Measurements from ENCODE around the gene C12orf43.
A peak's percentile ranks its signal among the peaks of the same experiment; 100 is the strongest.

The C12orf43 gene

DNA sequence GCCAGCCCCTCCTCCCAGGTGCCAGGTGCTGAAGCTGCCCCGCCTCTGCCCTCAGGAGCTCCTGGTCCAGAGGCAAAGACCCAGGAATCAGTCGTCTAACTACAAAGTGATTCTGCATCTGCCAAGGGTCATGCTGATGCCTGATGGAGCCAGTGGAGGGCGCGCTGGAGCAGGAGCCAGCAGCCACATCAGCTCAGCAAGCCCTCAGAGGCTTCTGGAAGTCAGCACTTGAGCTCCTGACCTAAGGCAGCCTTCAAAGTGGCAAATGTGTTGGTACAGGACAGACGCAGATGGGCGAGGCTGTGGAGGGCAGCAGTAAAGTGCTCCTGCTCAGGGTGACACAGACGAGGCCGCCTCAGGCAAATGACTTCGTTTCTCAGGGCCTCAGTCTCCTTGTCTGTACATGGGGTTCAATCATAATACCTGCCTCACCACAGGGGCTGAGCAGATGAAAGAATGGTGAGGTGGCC, 10.9 kb downstream of the C12orf43 start:
- Histone ChIP-seq H3K36me3 (ENCODE audit: control insufficient read depth, low read length) (peaks cover 53% of the 10 kb centered on the region), H3K9me3 (ENCODE audit: control insufficient read depth, insufficient read depth, low read length) (no peaks in the 10 kb centered on the region), H3K27me3 (ENCODE audit: control insufficient read depth, low read length) (no peaks in the 10 kb centered on the region), H3K9me2 (replicated peaks; ENCODE audit: control insufficient read depth, low read length) (no peaks in the 10 kb centered on the region), H3K4me3 (ENCODE audit: low read length) (no peak overlapping the region), H3F3A (ENCODE audit: control insufficient read depth, insufficient read depth) (no peaks in the 10 kb centered on the region; the same call in 1 of the 2 replicates), H3K4me1 (ENCODE audit: control insufficient read depth, low read length) (no peaks in the 10 kb centered on the region), H4K20me1 (ENCODE audit: control insufficient read depth, insufficient read depth, low read depth, low read length) (no peaks in the 10 kb centered on the region), H3K79me2 (ENCODE audit: control insufficient read depth, low read length) (no peaks in the 10 kb centered on the region), H3K4me2 (ENCODE audit: low read length) (no peak overlapping the region), H3K27ac (ENCODE audit: low read depth, low read length) (no peak overlapping the region)
- TF ChIP-seq EZH2phosphoT487 (IDR thresholded peaks at IDR 0.05; ENCODE audit: borderline replicate concordance, low read length): no peak
- TF ChIP-seq, protein P1, sequence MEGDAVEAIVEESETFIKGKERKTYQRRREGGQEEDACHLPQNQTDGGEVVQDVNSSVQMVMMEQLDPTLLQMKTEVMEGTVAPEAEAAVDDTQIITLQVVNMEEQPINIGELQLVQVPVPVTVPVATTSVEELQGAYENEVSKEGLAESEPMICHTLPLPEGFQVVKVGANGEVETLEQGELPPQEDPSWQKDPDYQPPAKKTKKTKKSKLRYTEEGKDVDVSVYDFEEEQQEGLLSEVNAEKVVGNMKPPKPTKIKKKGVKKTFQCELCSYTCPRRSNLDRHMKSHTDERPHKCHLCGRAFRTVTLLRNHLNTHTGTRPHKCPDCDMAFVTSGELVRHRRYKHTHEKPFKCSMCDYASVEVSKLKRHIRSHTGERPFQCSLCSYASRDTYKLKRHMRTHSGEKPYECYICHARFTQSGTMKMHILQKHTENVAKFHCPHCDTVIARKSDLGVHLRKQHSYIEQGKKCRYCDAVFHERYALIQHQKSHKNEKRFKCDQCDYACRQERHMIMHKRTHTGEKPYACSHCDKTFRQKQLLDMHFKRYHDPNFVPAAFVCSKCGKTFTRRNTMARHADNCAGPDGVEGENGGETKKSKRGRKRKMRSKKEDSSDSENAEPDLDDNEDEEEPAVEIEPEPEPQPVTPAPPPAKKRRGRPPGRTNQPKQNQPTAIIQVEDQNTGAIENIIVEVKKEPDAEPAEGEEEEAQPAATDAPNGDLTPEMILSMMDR (IDR thresholded peaks at IDR 0.05; ENCODE audit: low read depth, low read length, poor library complexity, severe bottlenecking): peak; percentile 68

DNA sequence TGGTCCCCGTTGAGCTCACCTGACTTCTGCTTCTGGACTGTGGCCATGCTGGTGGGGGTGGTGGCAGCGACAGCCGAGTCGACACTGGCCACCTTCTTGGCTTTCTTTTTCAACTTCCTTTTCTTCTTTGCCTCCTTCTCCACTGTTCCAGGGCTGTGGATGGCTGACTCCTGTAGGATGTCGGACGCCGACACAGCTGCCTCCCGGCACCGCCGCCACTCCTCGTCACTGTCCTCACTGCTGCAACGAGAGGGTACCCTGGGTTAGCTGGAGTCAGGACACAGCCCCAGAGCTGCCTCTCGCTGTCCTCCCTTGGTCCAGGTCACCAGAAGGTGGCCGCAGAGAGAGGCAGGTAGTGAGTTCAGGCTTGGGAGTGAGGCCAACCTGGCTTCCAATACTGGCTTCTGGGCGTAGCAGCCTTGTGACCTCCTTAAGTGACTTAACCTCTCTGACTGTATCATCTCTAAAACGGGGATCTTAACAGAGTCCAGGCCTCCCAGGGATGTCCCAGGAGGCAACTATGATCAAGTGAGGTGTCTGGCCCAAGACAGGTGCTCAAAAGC, 12.0 kb downstream of the C12orf43 start:
- no peaks in the 10 kb centered on the region for H3K4me1 ChIP-seq (ENCODE audit: control insufficient read depth, low read length)
- no peaks in the 10 kb centered on the region for H3K9me3 ChIP-seq (ENCODE audit: control insufficient read depth, insufficient read depth, low read length)
- no peaks in the 10 kb centered on the region for H4K20me1 ChIP-seq (ENCODE audit: control insufficient read depth, insufficient read depth, low read depth, low read length)
- no peak overlapping the region for H3K4me2 ChIP-seq (ENCODE audit: low read length)
- H3F3A ChIP-seq (ENCODE audit: control insufficient read depth, insufficient read depth): no peaks in the 10 kb centered on the region; the same call in 1 of the 2 replicates
- TF ChIP-seq EZH2phosphoT487 (IDR thresholded peaks at IDR 0.05; ENCODE audit: borderline replicate concordance, low read length): no peak
- TF ChIP-seq, protein P1 (IDR thresholded peaks at IDR 0.05; ENCODE audit: low read depth, low read length, poor library complexity, severe bottlenecking): no peak
- H3K36me3 ChIP-seq (ENCODE audit: control insufficient read depth, low read length): peaks cover 44% of the 10 kb centered on the region
- H3K79me2 ChIP-seq (ENCODE audit: control insufficient read depth, low read length): no peaks in the 10 kb centered on the region
- H3K9me2 ChIP-seq (replicated peaks; ENCODE audit: control insufficient read depth, low read length): no peaks in the 10 kb centered on the region
- no peak overlapping the region for H3K4me3 ChIP-seq (ENCODE audit: low read length)
- H3K27ac ChIP-seq (ENCODE audit: low read depth, low read length): no peak overlapping the region
- H3K27me3 ChIP-seq (ENCODE audit: control insufficient read depth, low read length): no peaks in the 10 kb centered on the region

DNA sequence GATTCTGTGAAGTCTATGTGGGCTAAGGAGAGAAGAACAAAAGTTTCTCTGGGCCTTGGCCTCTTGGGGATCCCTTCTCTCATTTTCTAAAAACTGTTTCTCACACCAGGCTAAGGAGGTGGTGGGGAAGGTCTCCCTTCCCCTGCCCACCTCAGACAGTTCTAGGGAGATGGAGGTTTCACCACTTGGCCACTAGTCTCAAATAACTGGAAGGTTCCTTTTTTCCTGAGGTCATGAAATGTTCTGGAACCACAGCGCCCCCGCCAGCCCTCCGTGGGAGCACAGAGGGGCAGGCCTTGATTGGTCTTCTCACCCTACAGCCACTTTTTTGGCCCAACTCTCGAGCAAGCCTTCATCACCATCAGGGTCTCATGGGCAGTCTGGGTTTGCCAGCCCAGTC, 12.6 kb downstream of the C12orf43 start:
- no peaks in the 10 kb centered on the region for H3K27me3 ChIP-seq (ENCODE audit: control insufficient read depth, low read length)
- no peaks in the 10 kb centered on the region for H4K20me1 ChIP-seq (ENCODE audit: control insufficient read depth, insufficient read depth, low read depth, low read length)
- no peaks in the 10 kb centered on the region for H3K9me2 ChIP-seq (replicated peaks; ENCODE audit: control insufficient read depth, low read length)
- no peaks in the 10 kb centered on the region for H3K79me2 ChIP-seq (ENCODE audit: control insufficient read depth, low read length)
- H3K27ac ChIP-seq (ENCODE audit: low read depth, low read length): no peak overlapping the region
- H3K4me1 ChIP-seq (ENCODE audit: control insufficient read depth, low read length): no peaks in the 10 kb centered on the region
- no peak overlapping the region for H3K4me3 ChIP-seq (ENCODE audit: low read length)
- H3K4me2 ChIP-seq (ENCODE audit: low read length): no peak overlapping the region
- no peak for TF ChIP-seq EZH2phosphoT487 (IDR thresholded peaks at IDR 0.05; ENCODE audit: borderline replicate concordance, low read length)
- TF ChIP-seq, protein P1 (IDR thresholded peaks at IDR 0.05; ENCODE audit: low read depth, low read length, poor library complexity, severe bottlenecking): peak; percentile 30
- no peaks in the 10 kb centered on the region for H3K9me3 ChIP-seq (ENCODE audit: control insufficient read depth, insufficient read depth, low read length)
- H3F3A ChIP-seq (ENCODE audit: control insufficient read depth, insufficient read depth): no peaks in the 10 kb centered on the region; the same call in 1 of the 2 replicates
- H3K36me3 ChIP-seq (ENCODE audit: control insufficient read depth, low read length): peaks cover 37% of the 10 kb centered on the region

Measured in DOHH2 (cell line).